GM18868 (cell line): ENCODE measurements around the gene PAX2.

Experiments
- ATAC-seq: cut with Tn5 transposase; IDR thresholded peaks from one replicate; pipeline ENCODE4 v1.9.1; 2021; ENCODE audit warnings: mild to moderate bottlenecking, moderate library complexity; ENCODE audit not compliant: unreplicated experiment

PAX2 gene

DNA sequence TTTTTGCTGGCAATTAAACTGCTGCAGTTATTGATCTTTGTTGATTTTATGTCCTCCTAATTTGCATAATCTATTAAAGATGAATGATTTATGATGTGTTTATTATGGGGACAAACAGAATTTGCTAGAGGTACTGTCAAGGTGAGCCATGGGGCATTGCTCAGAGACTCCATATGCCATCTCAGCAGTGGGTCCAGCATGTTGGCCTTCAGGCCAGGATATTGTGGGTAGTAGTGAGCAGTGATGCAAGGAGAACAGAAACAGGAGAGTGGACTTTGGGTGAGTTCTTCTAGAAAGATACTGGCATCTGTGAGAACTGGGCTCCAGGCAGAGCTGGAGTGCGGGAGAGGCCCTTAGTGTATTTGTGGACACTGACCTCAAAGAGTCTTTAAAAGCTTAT lies 65.9 kb downstream of the PAX2 start:
- ATAC-seq = no peak

DNA sequence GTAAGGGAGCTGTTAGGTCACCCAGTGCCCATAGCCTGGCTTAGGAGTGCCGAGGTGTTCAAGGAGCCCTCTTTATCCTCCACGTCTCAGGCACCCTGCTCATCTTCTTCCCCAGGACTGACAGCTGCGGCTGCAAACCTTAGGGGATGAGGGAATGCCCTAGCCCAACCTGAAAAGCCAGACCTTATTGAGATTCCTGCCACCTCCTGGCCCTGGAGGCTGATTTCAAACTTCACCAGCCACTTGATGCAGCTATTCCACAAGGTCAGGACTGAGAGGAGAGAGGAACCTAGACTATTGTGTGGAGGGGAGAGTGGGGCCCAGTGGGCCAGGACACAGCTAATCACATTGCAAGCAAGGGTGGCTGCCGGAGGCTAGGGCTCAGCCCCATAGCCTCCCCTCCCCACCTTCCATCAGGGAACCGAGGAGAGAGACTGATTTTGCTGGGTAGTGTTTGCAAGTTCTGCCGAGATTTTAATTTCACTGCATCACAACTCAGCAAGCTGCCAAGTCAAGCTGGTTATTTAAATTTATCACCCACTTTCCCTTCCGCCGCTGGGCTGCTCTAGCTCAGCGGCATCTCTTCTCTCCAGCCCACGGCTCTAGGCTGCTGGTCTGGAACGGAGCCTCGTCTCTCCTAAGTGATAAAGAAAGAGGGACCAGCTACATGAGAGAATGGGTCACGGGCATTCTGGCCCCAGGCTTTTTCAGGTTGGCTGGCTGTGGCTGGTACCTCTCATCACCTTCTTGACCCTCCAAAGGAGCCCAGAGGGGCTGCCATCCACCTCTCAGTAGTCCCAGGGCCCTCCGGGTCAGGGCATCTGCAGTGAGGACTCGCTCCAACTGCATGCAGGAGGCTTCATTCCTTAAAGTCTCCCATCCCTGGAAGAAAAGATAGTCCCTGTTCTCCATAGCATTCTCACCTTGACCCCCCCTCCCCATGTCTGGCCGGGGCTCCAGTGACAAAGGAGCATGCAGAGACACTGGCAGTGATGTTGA lies 66.7 kb downstream of the PAX2 start:
- ATAC-seq = no peak

GRCh38 chr10:100812978-100813377 lies 67.6 kb downstream of the PAX2 start:
- no peak for ATAC-seq

DNA sequence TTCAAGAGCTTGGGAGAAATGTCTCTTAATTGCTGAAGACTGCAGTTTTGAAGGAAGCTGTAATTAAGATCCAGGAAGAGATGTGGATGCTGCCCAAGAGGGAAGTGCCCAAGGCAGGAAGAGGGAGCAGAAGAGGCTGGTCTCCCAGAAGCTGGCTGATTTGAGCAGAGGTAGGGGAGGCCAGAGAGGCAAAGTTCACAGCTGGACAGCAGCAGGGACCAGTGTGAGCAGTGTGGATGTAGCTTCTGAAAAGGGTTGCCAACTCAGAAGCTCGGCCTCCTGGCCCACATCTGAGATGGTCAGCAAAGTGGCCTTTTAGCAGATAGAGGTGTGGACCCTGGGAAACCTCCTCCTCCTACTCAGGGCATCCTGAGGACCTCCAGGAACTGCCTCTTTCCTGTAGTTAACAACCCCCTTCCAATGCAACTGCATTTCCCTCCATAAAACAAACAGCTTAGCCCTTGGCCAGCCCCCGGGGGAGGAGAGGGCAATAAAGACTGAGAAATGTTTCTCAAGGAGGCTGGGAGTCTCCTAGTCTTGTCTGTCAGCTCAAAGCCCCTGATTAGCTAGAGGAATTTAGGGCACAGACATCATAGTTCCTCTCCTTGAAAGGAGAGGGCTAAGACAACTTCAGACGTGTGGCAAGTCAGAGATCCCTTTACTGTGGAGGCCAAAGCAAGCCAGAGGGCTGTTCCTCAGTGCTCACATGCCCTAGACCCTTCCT lies 69.5 kb downstream of the PAX2 start:
- no peak for ATAC-seq

GRCh38 chr10:100816671-100817070 lies 71.3 kb downstream of the PAX2 start:
- ATAC-seq = no peak

DNA sequence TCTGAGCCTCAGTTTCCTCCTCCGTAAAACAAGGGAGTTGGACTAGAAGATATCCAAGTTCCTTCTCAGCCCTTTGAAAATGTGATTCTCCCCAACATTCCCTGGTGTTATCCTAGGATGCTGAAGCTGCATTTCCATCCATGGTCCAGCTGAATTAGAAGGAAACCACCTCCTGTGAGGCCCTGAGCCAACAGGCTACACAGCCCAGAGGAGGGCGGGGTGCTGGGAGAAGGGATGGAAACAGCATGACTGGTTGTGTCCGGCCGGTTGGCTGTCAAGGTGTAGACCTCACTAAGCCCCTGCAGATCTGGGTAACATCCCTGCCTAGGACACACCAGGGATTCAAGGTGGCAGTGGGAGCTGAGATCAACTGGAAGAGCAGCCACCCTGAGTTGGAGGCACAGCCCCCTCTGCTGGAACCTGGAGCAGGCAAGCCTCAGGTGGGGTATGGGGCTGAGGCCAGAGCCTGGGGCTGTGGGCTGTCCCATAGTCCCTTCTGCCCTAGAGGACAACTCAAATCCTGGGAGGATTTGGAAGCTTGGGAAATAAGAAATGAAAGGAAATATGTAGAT lies 72.0 kb downstream of the PAX2 start:
- ATAC-seq = no peak

GRCh38 chr10:100819424-100819823 lies 74.0 kb downstream of the PAX2 start:
- no peak for ATAC-seq

DNA sequence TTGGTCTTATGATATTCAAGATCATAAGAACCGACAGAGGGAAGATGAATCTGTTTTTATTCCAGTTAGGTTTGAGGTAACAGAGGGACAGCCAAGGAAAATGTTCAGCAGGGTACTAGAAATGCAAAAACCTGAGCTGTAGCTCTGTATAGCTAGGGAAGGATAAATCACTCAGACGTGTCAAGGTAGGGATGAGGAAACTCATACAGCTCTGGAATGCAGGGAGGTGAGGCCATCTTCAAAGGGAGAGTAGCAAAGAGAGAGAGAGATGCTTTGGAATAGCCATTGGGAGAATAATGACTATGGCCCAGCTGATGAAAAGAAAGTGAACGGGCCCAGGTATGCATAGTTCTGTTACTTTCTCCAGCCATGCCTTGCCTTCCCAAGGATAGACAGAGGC lies 77.8 kb downstream of the PAX2 start:
- no peak for ATAC-seq

DNA sequence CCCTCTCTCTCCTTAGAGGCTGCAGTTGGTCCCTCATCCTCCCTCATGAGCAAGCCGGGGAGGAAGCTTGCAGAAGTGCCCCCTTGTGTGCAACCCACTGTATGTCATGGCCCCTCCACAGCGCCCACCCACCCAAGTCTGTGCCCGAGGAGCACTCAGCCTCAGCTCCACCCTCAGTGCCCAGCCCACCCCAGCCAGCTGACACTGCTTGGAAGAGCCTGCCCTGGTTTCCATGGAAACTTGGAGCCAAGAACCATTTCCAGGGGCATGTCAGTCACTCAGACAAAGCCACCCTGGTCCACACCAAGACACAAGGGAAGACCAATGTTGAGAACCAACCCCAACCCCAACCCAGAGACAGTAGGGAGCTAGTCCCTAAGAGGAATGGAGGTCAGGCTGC lies 79.5 kb downstream of the PAX2 start:
- no peak for ATAC-seq

- no peak for ATAC-seq
Observed at GRCh38 chr10:100825325-100825875, 80.0 kb downstream of the PAX2 start.

DNA sequence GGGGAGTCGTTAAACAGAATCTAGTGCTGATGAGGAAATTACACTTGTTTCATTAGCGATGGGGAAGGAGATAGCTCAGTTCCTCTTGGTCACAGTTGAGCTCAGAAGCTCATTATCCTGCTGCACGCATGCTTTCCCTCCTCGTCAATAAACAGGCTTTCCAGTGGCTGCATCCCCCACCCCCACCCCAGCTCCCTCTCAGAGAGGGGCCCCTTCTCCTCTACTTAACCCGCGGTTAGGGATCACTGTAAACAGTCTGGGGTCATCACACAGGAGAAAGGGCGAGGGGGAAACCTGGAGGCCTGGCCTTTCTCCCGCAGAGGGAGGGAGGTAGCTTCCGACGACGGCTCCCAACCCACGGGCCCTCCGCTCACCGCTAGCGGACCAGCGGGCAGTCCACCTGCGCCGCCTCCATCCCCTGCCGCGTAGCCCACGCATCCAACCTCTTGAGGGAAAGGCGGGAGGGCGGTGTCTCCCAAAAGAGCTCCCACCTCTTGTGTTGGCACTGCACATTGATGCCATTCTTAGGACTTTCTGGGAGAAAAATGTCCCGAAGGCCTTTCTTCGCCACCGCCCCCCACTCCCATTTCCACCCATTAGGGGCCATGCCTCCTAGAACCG lies 80.8 kb downstream of the PAX2 start:
- ATAC-seq = no peak

DNA sequence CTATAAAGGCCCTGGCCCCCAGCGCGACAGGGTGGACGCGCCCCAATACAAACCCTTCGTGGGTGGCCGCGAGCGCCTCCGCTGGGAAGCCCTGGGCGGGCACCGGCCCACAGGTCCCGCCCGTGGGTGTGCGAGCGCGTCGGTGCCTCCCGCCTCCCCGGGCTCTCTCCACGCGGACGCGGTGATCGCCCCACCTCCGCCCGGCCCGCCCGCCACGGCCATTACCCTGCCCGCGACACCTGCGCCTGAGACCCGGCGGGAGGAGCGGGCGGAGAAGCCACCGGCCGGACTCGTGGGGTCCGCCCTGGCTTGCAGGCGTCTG lies 81.2 kb downstream of the PAX2 start:
- no peak for ATAC-seq

GRCh38 chr10:100826983-100827818 lies 81.8 kb downstream of the PAX2 start:
- no peak for ATAC-seq

- no peak for ATAC-seq
Observed at GRCh38 chr10:100827819-100828737, 82.7 kb downstream of the PAX2 start.

GRCh38 chr10:100828738-100829096 lies 83.3 kb downstream of the PAX2 start:
- ATAC-seq = no peak

DNA sequence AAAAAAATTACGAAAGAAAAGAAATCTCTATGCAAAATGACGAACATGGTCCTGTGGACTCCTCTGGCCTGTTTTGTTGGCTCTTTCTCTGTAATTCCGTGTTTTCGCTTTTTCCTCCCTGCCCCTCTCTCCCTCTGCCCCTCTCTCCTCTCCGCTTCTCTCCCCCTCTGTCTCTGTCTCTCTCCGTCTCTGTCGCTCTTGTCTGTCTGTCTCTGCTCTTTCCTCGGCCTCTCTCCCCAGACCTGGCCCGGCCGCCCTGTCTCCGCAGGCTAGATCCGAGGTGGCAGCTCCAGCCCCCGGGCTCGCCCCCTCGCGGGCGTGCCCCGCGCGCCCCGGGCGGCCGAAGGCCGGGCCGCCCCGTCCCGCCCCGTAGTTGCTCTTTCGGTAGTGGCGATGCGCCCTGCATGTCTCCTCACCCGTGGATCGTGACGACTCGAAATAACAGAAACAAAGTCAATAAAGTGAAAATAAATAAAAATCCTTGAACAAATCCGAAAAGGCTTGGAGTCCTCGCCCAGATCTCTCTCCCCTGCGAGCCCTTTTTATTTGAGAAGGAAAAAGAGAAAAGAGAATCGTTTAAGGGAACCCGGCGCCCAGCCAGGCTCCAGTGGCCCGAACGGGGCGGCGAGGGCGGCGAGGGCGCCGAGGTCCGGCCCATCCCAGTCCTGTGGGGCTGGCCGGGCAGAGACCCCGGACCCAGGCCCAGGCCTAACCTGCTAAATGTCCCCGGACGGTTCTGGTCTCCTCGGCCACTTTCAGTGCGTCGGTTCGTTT lies 83.9 kb downstream of the PAX2 start:
- no peak for ATAC-seq

DNA sequence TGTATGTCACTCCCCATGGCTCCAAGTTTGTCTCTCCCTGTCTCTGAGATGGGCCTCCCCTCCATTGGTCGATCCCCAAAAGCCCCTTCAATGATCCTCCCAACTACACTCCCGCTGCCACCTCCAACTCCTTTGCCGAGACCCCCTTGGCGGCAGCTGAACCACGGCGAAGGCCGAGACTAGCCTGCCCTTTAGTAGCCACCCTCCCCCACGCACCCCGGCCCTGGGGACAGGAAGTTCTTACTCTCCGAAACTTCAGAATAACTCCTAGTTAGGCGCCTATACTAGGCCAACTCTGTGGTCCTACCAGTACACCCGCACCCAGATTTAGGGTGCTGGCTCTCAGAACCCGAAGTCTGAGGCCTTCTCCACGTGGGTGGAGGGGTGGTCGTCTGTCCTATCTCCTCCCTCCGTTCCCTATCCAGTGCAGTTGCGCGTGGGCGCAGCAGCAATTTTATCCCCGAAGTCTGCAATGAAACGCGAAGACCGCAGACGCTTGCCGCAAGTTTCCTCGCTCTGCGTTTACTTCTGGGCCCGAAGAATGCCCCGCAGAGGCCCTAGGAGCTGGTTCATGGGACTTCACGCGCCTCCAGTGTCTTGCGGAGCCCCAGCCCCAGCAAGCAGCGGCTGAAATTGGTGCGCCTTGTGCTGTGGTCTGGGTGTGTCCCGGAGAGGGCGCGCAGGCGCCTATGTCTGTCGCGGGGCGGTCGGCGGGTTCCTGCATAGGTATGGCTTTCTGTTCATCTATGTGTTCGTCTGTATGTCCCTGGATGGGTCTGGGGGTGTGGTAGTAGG lies 84.7 kb downstream of the PAX2 start:
- no peak for ATAC-seq

- no peak for ATAC-seq
Observed at GRCh38 chr10:100830728-100831111, 85.3 kb downstream of the PAX2 start.
